HG03108 (cell line): ENCODE results near the gene PRKCH.

Experiments used
- ATAC-seq: cut with Tn5 transposase; IDR thresholded peaks from one replicate; pipeline ENCODE4 v1.9.1; 2021; ENCODE audit warnings: moderate library complexity; ENCODE audit not compliant: unreplicated experiment

PRKCH gene

GRCh38 chr14:61321385-61322010 lies at the start of gene PRKCH:
Gene PRKCH, plus strand, starts transcription at chr14:61321579. Its CDS starts 523 bp downstream, at chr14:61322102.
- no peak for ATAC-seq

GRCh38 chr14:61277232-61277631 lies 44.1 kb upstream of the PRKCH start:
- ATAC-seq: no peak

GRCh38 chr14:61277784-61278183 lies 43.6 kb upstream of the PRKCH start:
- ATAC-seq: no peak

GRCh38 chr14:61279082-61279481 lies 42.3 kb upstream of the PRKCH start:
- ATAC-seq: no peak

DNA sequence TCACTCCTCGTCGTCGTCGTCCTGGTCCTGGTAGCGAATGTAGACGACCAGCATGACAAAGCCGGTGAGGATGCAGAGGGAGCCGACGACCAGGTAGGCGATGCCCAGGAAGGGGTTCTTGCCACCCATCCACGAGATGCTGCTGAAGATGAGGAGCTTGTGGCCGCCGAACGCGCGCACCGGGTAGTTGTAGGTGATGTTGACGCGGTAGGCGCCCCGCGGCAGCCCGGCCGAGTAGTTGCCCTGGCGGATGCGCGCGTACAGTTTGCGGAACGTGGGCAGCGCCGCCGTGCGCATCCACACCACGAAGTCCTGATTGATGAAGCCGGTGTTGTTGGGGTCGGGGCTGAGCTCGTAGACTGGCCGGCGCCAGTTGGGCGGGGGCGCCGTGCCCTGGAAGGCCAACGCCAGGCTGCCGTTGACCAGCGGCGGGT lies 41.3 kb upstream of the PRKCH start:
- ATAC-seq: no peak

DNA sequence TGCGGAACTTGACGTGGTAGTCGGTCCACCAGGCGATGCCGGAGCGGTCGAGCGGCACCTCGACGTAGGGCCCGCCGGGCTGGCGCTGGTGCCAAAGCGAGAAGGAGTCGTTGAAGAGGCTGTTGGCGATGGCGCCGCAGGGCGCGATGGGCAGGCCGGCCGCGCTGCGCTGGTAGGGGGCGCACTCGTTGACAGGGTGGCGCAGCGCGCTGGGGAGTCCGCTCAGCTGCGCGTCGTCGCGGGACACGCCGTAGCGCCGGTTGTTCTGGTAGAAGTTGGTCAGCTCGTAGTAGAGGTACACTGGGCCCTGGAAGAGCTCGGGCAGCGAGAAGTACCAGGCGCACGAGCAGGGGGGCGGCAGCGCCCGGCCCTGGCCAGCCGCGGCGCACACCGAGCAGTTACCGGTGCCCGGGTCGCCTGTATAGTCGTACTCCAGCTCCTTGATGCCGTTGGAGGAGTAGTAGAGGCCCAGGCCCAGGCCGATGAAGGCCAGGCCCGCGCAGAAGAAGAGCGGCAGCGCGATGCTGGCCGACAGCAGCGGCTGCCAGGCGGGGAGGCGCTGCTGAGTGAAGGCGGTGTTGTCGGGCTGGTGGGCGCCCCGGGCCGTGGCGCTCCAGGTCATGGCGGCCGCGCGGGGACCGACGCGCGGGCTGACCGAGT lies 40.7 kb upstream of the PRKCH start:
- no peak for ATAC-seq

GRCh38 chr14:61281186-61281947 lies 40.0 kb upstream of the PRKCH start, which contains the start of gene TMEM30B:
Gene TMEM30B, minus strand, starts transcription at chr14:61281338. Its CDS starts 191 bp downstream, at chr14:61281147.
- no peak for ATAC-seq

GRCh38 chr14:61281948-61282275 lies 39.5 kb upstream of the PRKCH start:
- ATAC-seq: no peak

- ATAC-seq: no peak
These were observed 38.6 kb upstream of the PRKCH start for GRCh38 chr14:61282746-61283145.

- no peak for ATAC-seq
These were observed 37.4 kb upstream of the PRKCH start for GRCh38 chr14:61284001-61284400.

DNA sequence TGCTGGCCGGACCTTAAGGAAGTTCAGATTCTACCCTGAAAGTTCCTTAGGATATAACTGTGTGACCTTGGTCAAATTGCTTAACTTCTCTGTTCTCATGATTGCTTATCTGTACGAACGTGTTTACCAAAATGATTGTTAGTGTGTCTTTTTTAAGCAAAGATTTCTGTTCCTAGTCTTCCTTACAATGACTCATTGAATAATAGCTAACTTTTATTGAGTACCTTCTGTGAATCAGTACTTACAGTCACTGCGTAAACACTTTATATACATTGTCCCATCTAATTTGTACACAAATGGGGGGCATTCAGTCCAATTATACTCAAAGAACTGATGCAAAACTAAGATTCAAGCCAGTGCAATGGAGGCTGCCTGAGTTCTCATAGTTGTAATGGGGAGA lies 36.0 kb upstream of the PRKCH start:
- ATAC-seq: no peak

GRCh38 chr14:61287196-61287595 lies 34.2 kb upstream of the PRKCH start:
- no peak for ATAC-seq

GRCh38 chr14:61288228-61288627 lies 33.2 kb upstream of the PRKCH start:
- ATAC-seq: no peak

- ATAC-seq: no peak
These were observed 32.7 kb upstream of the PRKCH start for GRCh38 chr14:61288720-61289119.

DNA sequence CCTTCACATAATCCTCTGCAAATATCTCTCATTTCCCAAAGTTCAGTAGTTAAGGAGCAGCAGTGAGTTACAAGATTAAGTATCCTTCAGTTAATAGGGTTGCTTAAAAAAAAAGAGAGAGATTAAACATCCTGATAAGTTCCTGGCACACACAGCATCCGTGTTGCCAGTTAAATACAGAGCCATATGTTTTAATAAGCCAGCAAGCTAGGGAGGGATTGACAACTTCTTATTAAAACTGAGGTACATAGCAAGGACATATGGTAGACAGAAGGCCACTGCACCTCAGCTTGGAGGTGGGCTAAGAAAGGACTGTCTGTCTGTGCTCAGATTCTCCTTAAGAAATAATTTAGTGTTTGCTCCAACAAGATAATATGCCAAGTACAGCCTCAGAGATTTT lies 30.7 kb upstream of the PRKCH start:
- ATAC-seq: no peak

GRCh38 chr14:61296151-61296550 lies 25.2 kb upstream of the PRKCH start:
- ATAC-seq: no peak

GRCh38 chr14:61296719-61297502 lies 24.5 kb upstream of the PRKCH start:
- ATAC-seq: no peak

DNA sequence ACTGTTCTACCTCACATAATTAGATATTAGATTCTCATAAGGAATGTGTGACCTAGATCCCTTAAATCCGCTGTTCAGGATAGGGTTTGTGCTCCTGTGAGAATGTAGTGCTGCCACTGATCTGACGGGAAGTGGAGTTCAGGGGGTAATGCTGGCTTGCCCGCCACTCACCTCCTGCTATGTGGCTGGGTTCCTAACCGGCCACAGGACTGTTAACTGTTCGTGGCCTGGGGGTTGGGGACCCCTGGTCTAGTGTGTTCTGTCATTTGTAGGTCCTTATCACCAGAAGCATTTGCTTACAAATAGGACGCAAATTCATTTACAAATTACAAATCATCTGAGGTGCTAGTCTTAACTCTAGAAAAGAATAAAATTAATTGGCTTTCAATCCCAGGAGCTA lies 23.8 kb upstream of the PRKCH start:
- no peak for ATAC-seq

GRCh38 chr14:61298824-61299223 lies 22.6 kb upstream of the PRKCH start:
- ATAC-seq: no peak

- no peak for ATAC-seq
These were observed 21.2 kb upstream of the PRKCH start for GRCh38 chr14:61300209-61300608.

DNA sequence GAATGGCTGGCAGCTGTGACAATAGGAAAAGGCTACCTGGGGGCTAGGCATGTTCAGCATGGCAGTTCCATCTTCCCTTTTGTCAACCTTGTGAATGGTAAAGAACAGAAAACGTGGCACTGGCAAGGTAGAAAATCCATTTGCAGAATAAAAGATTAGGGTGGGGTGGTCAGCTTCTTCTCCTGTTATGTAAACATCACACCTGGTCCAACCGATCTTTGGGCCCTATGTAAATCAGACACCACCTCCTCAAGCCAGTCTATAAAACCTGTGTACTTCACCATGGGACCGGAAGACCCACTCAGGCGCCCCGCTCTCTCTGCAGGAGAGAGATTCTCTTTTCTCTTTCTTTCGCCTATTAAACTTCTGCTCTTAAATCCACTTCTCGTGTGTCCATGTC lies 20.6 kb upstream of the PRKCH start:
- ATAC-seq: no peak
